Neural cell (in vitro differentiated cells): ENCODE data around the gene SERPINB10. TPM values are rescaled to one million over a fixed set of nuclear protein-coding genes. Genes with fewer than 3 reads are reported as not detected.

Experiments used
- H2AFZ ChIP-seq: fragments of 200-600, 300-800 bp; sonication (generic), shearing (Covaris generic); 2 replicates; pipeline ENCODE4 v1.6.0; 2014; ENCODE audit warnings: low read depth, mild to moderate bottlenecking, antibody characterized with exemption, low read length, moderate library complexity
- H3F3A ChIP-seq: fragments of 200-600 bp; shearing (Covaris generic); 2 replicates; pipeline ENCODE4 v1.6.1; 2016; ENCODE audit warnings: mild to moderate bottlenecking, moderate library complexity, mixed read lengths, antibody characterized with exemption, low read length; ENCODE audit not compliant: insufficient read depth, poor library complexity, severe bottlenecking
- H3K27ac ChIP-seq: fragments of 200-600, 300-800 bp; sonication (generic), shearing (Covaris generic); 2 replicates; pipeline ENCODE4 v1.5.1; 2014; ENCODE audit warnings: mild to moderate bottlenecking, low read length, moderate library complexity
- H3K27me3 ChIP-seq: fragments of 300-800, 200-600 bp; sonication (generic), shearing (Covaris generic); 2 replicates; pipeline ENCODE4 v1.6.0; 2014; ENCODE audit warnings: mild to moderate bottlenecking, low read depth, low read length, moderate library complexity; ENCODE audit not compliant: insufficient read depth
- H3K36me3 ChIP-seq: fragments of 300-800, 200-600 bp; sonication (generic), shearing (Covaris generic); 2 replicates; pipeline ENCODE4 v1.5.1; 2014; ENCODE audit warnings: mild to moderate bottlenecking, antibody characterized with exemption, low read length, moderate library complexity; ENCODE audit not compliant: insufficient read depth
- H3K4me2 ChIP-seq: fragments of 300-800, 200-600 bp; sonication (generic), shearing (Covaris generic); 2 replicates; pipeline ENCODE4 v1.6.0; 2014; ENCODE audit warnings: mild to moderate bottlenecking, low read length
- H3K4me3 ChIP-seq: fragments of 300-800, 200-600 bp; sonication (generic), shearing (Covaris generic); 2 replicates; pipeline ENCODE4 v1.5.1; 2014; ENCODE audit warnings: mild to moderate bottlenecking, low read length, moderate library complexity
- H3K79me2 ChIP-seq: fragments of 200-600 bp; shearing (Covaris generic); replicated peaks from 2 replicates; pipeline ENCODE4 v1.6.0; 2014; ENCODE audit warnings: mild to moderate bottlenecking, low read length, moderate library complexity; ENCODE audit not compliant: insufficient read depth
- H3K9ac ChIP-seq: fragments of 300-800, 200-600 bp; sonication (generic), shearing (Covaris generic); 2 replicates; pipeline ENCODE4 v1.6.1; 2016; ENCODE audit warnings: mild to moderate bottlenecking, low read length, mixed read lengths
- H3K9me2 ChIP-seq: fragments of 200-600 bp; shearing (Covaris generic); 2 replicates; pipeline ENCODE4 v1.6.1; 2016; ENCODE audit warnings: mild to moderate bottlenecking, low read length, mixed read lengths; ENCODE audit not compliant: insufficient read depth
- H3K9me3 ChIP-seq: fragments of 200-600, 300-800 bp; sonication (generic), shearing (Covaris generic); 2 replicates; pipeline ENCODE4 v1.6.1; 2016; ENCODE audit warnings: mild to moderate bottlenecking, mixed run types, low read length, moderate library complexity, mixed read lengths
- H4K20me1 ChIP-seq: fragments of 200-600 bp; shearing (Covaris generic); 2 replicates; pipeline ENCODE4 v1.6.1; 2016; ENCODE audit warnings: mild to moderate bottlenecking, mixed run types; ENCODE audit not compliant: insufficient read depth
- CTCF ChIP-seq: fragments of 450-650 bp; IDR thresholded peaks from 2 replicates; pipeline ENCODE4 v1.5.1; 2014; ENCODE audit warnings: antibody characterized with exemption, mild to moderate bottlenecking, moderate library complexity; ENCODE audit not compliant: poor library complexity, severe bottlenecking
- EP300 ChIP-seq: fragments of 450-650 bp; conservative IDR thresholded peaks from 2 replicates; pipeline ENCODE4 v1.6.1; 2014; ENCODE audit warnings: antibody characterized with exemption, mild to moderate bottlenecking, moderate library complexity; ENCODE audit not compliant: poor library complexity, severe bottlenecking
- EZH2 ChIP-seq: fragments of 200-600, 300-800 bp; shearing (Covaris generic), sonication (generic); IDR thresholded peaks from 2 replicates; pipeline ENCODE4 v1.6.1; 2014; ENCODE audit warnings: antibody characterized with exemption, low read length, borderline replicate concordance, mild to moderate bottlenecking; ENCODE audit not compliant: insufficient read depth, poor library complexity, severe bottlenecking
- MXI1 ChIP-seq: fragments of 450-650 bp; conservative IDR thresholded peaks from 2 replicates; pipeline ENCODE4 v1.6.1; 2014; ENCODE audit warnings: antibody characterized with exemption, mild to moderate bottlenecking; ENCODE audit not compliant: poor library complexity, severe bottlenecking
- POLR2AphosphoS5 ChIP-seq: IDR thresholded peaks from 2 replicates; pipeline ENCODE4 v1.6.1; 2012
- RAD21 ChIP-seq: fragments of 450-650 bp; conservative IDR thresholded peaks from 2 replicates; pipeline ENCODE4 v1.6.1; 2014; ENCODE audit warnings: antibody characterized with exemption, mild to moderate bottlenecking, moderate library complexity
- REST ChIP-seq: IDR thresholded peaks from 2 replicates; pipeline ENCODE4 v1.6.1; 2012; ENCODE audit warnings: borderline replicate concordance
- SMC3 ChIP-seq: fragments of 450-650 bp; conservative IDR thresholded peaks from 2 replicates; pipeline ENCODE4 v1.6.1; 2014; ENCODE audit warnings: antibody characterized with exemption, mild to moderate bottlenecking, moderate library complexity; ENCODE audit not compliant: poor library complexity
- TAF1 ChIP-seq: IDR thresholded peaks from 2 replicates; pipeline ENCODE4 v1.6.1; 2012; ENCODE audit warnings: low read depth
- polyA plus RNA-seq: library from polyadenylated mRNA; depleted of rRNA; stranded (reverse); fragments of >200 nt; gene quantifications from 2 replicates; pipeline ENCODE4 v1.2.3, GENCODE V29; 2014

Gene SERPINB10
- polyA plus RNA-seq, 1 donor from 2014 or later, result not detected

- H3K79me2 ChIP-seq, result peaks cover 3% of the 10 kb centered on the region
- H3F3A ChIP-seq, result no peaks in the 10 kb centered on the region
- no peak overlapping the region for H3K9ac ChIP-seq
- TF ChIP-seq RAD21 (no peak), EZH2 (no peak), REST (no peak), MXI1 (no peak), SMC3 (no peak), CTCF (no peak), TAF1 (no peak), EP300 (no peak), POLR2AphosphoS5 (no peak)
- no peaks in the 10 kb centered on the region for H3K27me3 ChIP-seq
- no peak overlapping the region for H3K4me2 ChIP-seq
- H3K4me3 ChIP-seq, result no peak overlapping the region
- H3K27ac ChIP-seq, result no peak overlapping the region
- H3K9me2 ChIP-seq, result no peaks in the 10 kb centered on the region
- H4K20me1 ChIP-seq, result no peaks in the 10 kb centered on the region
- no peaks in the 10 kb centered on the region for H3K36me3 ChIP-seq
- no peak overlapping the region for H2AFZ ChIP-seq
- H3K9me3 ChIP-seq, result no peaks in the 10 kb centered on the region
Observed at GRCh38 chr18:63972002-63972376, 64.2 kb downstream of the SERPINB10 start.

- no peaks in the 10 kb centered on the region for H3K79me2 ChIP-seq
Observed at GRCh38 chr18:63974991-63975390, 67.2 kb downstream of the SERPINB10 start.

More at GRCh38 chr18:63974991-63975390, 67.2 kb downstream of the SERPINB10 start:
- no peaks in the 10 kb centered on the region for H3K27me3 ChIP-seq
- H3K27ac ChIP-seq, result no peak overlapping the region
- no peak overlapping the region for H3K4me3 ChIP-seq
- TF ChIP-seq TAF1, result no peak
- TF ChIP-seq CTCF, result peak; percentile 29
- H2AFZ ChIP-seq, result no peak overlapping the region
- H3K9me2 ChIP-seq, result no peaks in the 10 kb centered on the region
- H3K9ac ChIP-seq, result no peak overlapping the region
- no peaks in the 10 kb centered on the region for H3K36me3 ChIP-seq
- H3F3A ChIP-seq, result no peaks in the 10 kb centered on the region
- H3K4me2 ChIP-seq, result no peak overlapping the region
- H4K20me1 ChIP-seq, result no peaks in the 10 kb centered on the region
- no peaks in the 10 kb centered on the region for H3K9me3 ChIP-seq
